GM21786 (cell line): Measurements from ENCODE around the gene CHST11.
"Not testable (repeated sequence)": the region's sequence is repeated elsewhere in the genome, so short reads cannot be mapped to it uniquely, and the experiment has no call there.

Experiments
- ATAC-seq: cut with Tn5 transposase; IDR thresholded peaks from one replicate; pipeline ENCODE4 v1.9.1; 2021; ENCODE audit not compliant: unreplicated experiment

The CHST11 gene

DNA sequence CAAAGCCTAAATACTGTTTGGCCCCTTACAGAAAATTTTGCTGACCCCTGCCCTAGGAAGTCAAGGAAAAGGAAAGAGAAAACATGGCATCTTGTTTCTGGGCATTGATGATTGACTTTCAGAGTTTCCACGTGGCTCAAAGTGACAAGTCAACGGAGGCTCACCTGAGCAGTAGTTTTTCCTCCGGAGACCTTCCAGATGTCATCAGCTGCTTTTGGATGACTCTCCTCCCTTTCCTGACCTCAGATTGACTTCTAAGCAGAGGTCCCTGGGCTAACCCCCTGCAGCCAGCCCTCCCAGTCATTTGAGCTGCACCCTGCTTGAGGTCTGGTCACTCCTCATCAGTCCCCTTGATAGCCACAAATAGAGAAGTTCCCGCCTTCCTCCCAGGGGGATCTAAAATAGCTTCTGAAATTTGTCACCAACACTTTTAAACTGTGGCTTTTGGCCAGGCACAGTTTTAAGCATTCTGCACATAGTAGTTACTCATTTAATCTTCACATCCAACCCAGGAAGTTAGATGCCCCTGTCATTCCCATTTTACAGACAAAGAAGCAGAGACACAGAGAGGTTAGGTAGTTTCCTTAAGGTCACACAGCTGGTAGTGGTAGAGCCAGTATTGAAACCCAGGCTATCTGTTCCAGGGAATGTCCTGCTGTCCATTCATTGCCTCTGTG lies 143.4 kb downstream of the CHST11 start:
- no peak for ATAC-seq

- no peak for ATAC-seq
Measured at GRCh38 chr12:104600790-104601739, 144.3 kb downstream of the CHST11 start.

- ATAC-seq = no peak
Measured at GRCh38 chr12:104602406-104602805, 145.7 kb downstream of the CHST11 start.

- ATAC-seq = no peak
Measured at GRCh38 chr12:104602896-104603295, 146.1 kb downstream of the CHST11 start.

GRCh38 chr12:104603545-104603973 lies 146.8 kb downstream of the CHST11 start:
- no peak for ATAC-seq

DNA sequence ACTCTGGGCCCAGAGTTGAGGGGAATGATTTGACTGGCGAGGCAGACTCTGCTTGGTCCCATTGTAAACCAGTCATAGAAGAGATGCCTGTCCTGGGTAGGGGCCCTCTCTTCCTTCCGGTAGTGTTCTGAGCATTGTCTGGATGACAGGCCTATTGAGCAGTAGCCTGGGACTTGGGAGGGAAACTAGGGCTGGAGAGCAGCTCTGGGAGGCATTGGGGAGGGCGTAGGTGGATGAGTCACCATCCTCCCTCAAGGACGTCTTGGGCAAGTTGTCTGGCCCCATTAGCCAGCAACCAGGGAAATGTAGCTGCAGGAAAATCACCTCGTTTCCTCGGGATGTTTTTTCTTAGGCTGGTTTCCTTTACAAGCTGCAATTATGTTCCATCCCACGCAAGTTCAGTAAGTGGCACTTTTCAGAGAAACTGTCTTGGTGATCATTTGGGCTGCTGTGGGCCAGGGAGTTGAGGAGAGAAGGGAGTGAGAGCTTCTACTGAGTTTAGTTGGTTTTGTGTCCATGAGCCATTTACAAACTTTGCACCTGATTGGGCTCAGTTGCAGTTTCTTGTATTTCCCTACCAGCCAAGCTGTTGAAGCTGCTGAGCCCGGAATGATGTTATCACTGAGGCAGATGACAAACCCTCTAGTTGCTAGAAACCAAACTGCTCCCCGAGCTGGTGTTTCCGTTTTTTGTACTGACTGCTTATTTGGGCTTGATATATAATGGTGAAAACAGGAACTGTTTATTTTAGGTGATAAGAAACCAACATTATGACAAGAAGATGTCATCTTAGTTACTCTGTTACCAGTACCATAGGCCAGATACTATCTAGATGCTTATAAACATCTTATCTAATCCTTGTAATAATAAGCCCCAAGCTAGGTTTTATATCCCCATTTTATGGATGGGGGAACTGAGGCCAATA lies 147.6 kb downstream of the CHST11 start:
- ATAC-seq = peak; percentile 78

- no peak for ATAC-seq
Measured at GRCh38 chr12:104604995-104605675, 148.4 kb downstream of the CHST11 start.

GRCh38 chr12:104605685-104606084 lies 148.9 kb downstream of the CHST11 start:
- no peak for ATAC-seq

GRCh38 chr12:104608998-104609397 lies 152.2 kb downstream of the CHST11 start:
- no peak for ATAC-seq

GRCh38 chr12:104609445-104609844 lies 152.7 kb downstream of the CHST11 start:
- ATAC-seq = no peak

DNA sequence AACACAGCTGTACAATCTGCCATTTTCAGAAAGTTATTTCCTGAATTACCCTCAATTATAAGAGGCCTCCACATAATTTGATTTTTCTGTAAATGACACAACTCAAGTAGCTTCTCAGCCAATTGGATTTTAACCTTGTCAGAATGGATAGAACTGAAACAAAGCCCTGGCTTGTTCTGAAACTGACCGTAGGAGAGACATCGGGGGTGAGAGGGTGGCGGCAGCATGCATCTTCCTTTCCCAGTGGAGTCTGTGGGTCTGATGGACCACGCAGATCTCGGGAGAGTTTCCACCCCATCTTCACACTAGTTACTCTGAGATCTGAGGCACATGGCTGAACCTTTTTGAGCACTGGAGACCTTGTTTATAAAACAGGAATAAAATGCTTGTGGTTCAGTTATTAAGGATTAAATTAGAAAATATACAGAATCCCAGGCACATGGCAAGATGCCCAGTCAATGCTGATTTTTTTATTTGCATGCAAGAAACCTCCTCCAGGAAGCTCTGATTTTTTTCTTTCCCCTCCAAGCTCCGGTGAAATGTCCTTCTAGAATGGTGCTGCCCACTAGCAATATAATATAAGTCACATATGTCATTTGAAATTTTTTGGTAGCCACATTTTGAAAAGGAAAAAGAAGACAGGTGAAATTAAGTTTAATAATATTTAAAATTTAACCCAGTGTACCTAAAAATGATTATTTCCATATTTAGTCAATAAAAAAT lies 153.9 kb downstream of the CHST11 start:
- no peak for ATAC-seq

- no peak for ATAC-seq
Measured at GRCh38 chr12:104611671-104612070, 154.9 kb downstream of the CHST11 start.

GRCh38 chr12:104613372-104613771 lies 156.6 kb downstream of the CHST11 start:
- ATAC-seq = not testable (repeated sequence)

GRCh38 chr12:104615048-104615561 lies 158.4 kb downstream of the CHST11 start:
- ATAC-seq = no peak

DNA sequence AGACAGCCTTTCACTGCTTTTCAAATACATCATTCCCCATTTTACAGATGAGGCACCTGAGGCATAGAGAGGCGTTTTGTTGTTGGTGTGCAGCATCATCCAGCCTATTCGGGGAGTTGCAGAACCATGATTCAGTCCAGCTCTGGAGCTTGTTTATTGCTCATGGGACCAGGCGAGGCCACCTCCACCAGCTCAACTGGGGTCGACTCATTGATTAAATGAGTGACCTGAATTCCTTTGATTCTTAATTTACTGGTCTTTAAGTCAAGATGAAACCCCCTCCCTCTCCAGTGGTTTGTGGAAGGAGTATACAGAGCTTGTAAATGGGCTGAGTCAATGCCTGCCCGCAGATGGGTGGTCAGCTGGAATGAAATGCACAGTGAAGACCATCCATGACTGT lies 161.9 kb downstream of the CHST11 start:
- no peak for ATAC-seq

DNA sequence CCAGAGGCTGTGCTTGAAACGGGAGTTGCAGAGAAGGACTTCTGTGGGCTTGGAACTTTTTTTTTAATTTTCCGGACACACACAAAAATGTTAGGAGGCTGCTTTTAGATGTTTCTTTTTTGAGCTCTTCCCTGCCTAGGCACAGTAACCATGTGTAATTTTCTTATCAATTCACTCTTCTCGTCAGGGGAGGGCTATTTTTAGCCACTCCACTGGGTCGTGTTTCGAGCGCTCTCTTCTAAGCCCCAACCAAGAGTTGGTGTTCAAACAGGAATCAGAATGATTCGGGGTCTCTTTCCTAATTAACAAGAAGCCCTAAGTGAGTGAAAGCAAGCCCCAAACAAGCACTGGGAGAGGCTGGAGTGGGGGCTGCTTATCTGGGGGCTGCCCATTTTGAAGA lies 162.6 kb downstream of the CHST11 start:
- no peak for ATAC-seq

- no peak for ATAC-seq
Measured at GRCh38 chr12:104620837-104621531, 164.2 kb downstream of the CHST11 start.

DNA sequence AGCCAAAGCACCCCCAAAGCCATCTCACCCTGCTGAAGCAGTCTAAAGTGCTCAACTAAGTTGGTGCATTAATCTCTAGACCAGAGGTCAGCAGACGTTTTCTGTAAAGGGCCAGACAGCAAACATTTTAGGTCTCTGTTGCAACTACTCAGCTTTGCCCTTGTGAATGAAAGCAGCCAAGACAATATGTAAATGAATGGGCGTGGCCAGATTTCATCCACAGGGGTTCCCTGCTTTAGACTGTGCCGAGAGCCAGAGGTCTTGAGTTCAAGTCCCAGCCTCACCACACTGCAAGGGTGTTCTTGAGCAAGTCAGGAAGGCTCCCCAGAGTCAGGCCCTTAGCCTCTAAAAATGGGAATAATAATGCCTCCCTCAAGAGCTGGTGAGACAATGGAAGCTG lies 166.2 kb downstream of the CHST11 start:
- ATAC-seq = no peak

DNA sequence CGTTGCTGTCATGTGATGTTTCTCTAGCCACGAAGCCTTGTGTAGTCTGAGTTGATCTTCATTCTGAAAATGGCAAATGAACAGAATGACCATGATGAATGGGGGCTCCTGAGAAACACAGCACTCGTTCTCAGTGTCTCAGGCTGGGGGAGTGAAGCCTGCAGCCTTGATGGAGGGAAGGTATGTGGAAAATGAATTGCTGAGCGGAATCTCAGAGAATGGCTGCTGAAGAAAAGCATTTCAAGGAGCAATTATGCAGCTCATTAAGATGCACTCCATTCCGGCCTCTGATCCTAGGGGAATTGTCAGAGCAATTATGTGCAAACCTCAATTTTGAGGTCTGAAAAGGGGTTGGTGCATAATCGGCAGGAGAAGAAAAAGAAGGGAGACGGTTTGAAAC lies 167.1 kb downstream of the CHST11 start:
- ATAC-seq = no peak
